NCI-H524 treated with DMSO at 0.1 percent for 48 hours (cell line): ENCODE data around the gene FPR2.
"Not testable (repeated sequence)": the region's sequence is repeated elsewhere in the genome, so short reads cannot be mapped to it uniquely, and the experiment has no call there.

Experiments
- DNase-seq: peaks from one replicate; lab custom pipeline; 2025; lab: John Stamatoyannopoulos, UW

FPR2 gene

GRCh38 chr19:51740356-51740755 is 20.6 kb upstream of the FPR2 start:
- no peak for DNase-seq

DNA sequence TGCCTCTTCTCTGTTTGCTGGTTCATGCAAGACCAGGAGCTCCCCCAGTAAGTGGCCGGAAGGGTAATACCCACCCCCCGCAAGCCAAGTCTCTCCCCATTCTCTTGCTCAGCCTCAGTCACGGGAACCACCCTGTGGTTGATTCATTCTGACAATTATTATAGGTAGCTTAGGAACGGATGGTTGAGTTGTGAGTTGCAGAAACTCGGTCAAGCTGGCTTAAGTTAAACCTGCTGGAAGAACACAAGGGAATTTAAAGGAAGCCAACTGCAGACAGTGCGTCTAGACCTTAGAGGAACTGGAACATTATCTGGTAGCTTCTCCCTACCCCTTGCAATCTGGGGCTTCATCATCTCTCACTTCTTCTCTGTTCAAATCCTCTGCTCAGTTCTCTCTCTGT is 18.2 kb upstream of the FPR2 start:
- DNase-seq: no peak

- DNase-seq: no peak
Measured at GRCh38 chr19:51743405-51743804, 17.6 kb upstream of the FPR2 start.

DNA sequence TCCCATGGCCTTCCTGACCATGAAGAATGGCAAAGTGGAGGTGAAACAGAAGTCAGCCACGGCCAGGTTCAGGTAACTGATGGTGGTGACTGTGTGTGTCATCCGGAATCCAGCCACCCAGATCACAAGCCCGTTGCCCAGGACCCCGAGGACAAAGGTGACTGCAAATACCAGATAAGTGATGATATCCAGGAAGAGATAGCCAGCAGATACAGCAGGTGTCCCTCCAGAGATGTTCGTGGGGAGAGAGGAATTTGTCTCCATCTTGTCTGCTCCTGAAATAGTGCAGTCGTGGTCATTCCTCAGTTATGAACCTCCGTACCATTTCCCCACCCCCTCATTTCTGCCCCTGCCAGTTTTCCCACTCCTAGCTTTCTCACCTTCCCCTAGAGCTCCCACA is 14.2 kb upstream of the FPR2 start:
- DNase-seq: no peak

GRCh38 chr19:51749979-51750378 is 11.0 kb upstream of the FPR2 start:
- DNase-seq: no peak

DNA sequence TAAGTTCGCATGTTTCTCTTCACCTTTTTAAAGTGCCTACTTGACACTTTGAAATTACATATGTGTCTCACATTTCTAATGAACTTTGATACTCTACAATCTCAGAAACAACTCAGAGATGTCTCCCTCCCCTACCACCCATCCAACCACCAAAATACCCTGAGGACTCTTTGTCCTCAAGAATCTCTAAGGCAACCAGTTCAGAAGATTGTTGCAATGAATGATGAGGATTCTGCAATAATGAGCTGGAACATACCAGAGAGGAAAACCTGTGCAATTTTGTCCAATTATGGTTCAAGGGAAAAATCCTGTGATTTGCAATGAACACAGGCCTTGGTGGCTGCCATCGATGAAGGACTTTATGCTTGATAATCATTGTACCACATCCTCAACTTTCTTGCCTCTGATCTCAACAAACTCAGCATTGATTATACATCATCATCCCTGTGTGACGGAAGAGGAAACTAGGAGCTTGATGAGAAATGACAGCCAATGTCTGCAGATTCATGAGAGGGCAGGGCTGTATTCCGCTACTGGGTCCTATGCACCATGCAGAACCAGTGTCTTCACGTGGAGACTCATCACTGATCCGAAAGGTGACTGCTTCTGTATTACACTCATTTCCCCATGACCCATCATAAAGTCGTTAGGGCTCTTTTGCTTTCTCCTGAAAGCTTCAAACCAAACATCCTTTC is 10.4 kb upstream of the FPR2 start:
- no peak for DNase-seq

DNA sequence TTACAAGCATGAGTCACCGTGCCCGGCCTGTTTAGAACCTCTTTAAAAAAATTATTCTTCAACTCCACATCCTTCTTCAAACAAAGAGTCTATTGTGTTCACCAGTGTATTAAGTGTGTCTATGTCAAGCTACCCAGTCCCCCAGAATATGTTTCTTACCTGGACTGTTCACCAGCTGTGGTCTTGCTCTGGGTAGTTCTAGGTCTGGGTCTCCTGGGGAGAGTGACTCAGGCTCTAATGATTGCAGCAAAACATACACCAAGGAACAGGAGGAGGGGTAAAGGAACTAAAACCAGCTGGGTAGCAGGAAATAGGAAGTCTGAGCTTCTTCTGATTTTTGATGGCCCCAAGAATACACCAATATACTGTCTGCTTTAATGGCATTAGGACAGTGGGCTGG is 9.3 kb upstream of the FPR2 start, which contains the start of gene FPR1:
Gene FPR1, minus strand, starts transcription at position 224 of the 400 bp plus-strand sequence. CDS start 4,884 bp downstream, outside the sequence.
- no peak for DNase-seq

DNA sequence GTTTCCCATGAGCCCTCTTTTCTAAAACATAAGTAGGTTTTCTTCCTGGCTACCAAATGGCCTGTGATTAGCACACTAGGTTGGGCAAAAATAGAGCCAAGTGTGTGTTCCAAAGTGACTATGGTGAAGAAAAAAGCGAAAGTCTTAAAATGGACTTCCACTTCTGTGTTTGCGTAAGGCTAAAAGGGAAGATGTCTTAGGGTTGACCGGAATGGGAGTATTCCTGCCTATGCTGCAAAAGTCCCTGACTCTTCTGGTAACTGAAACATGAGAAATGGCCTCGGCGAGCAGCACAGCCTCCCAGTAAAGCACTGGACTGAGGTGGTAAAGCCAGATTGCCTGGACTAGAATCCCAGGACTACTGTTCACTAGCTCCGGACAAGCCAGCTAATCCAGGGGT is 6.9 kb upstream of the FPR2 start:
- DNase-seq: no peak

GRCh38 chr19:51754770-51755169 is 6.2 kb upstream of the FPR2 start:
- no peak for DNase-seq

DNA sequence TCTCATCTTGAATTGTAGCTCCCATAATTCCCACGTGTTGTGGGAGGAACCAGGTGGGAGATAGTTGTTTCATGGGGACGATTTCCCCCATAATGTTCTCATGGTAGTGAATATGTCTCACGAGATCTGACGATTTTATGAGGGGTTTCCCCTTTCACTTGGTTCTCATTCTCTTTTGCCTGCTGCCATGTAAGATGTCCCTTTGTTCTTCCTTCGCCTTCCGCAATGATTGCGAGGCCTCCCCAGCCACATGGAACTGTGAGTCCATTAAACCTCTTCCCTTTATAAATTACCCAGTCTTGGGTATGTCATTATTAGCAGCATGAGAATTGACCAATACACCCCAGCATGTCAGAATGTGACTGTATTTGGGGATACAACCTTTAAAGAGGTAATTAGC is 5.4 kb upstream of the FPR2 start:
- DNase-seq: no peak

- DNase-seq: no peak
Measured at GRCh38 chr19:51761696-51762095, 716 bp downstream of the FPR2 start.

DNA sequence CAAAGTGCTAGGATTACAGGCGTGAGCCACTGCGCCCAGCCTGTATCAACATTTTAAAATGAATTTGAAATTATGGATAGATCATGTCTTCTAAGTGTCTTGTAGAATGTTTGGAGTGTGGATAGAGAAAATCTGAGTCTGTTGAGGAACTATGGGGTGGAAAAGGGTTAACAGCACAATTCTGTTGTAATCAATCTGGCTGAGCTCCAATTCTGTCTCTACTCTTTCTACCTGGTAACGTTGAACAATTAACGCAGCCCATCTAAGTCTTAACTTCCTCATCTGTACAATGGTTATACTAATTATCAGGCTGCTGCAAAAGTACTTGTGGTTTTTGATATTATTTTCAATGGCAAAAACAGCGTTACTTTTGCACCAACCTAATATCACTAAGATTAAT is 4.1 kb downstream of the FPR2 start:
- no peak for DNase-seq

GRCh38 chr19:51766461-51766860 is 5.5 kb downstream of the FPR2 start:
- DNase-seq: no peak

DNA sequence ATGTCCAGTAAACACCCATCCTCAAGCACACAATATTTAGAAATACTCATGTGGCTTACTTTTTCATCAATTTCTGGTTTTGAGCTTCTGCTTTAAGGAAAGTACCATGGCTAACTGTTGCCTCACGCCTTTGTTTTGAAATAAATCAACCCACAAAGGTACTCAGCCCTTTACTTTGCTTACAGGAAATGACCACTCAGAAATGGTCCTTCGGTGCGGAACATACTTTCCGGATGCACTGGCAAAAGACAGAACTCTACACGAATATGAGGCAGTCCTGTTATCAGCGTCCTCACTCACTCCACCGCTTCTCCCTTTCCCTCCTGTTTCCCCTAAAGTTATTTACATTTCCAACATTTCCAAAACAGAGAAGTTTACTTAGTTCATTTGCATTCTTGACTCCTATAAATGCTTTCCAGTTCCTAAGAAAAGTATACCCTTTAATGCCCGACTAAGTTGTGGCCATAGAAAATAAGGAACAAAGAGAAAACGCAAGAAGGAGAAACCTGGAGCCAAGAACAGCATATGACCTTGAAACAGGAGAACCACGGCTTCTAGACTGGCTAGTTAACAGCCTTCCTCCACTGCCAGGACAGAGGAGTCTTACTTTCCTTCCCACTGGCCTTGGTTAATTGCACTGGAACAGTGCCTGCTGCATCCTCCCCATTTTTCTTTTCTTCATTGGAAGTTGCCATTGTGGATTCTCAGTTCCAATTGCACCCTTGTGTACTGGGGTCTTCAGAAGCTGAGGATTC is 10.6 kb downstream of the FPR2 start:
- DNase-seq: no peak

DNA sequence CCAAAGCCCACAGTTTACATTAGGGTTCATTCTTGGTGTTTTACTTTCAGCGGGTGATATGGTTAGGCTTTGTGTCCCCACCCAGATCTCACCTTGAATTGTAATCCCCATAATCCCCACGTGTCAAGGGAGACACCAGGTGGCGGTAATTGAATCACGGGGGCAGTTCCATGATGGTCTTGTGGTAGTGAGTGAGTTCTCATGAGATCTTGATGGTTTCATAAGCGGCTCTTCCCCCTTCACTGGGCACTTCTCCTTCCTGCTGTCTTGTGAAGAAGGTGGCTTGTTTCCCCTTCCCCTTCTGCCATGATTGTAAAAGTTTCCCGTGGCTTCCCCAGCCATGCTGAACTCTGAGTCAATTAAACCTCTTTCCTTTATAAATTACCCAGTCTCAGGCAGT is 12.0 kb downstream of the FPR2 start:
- no peak for DNase-seq

GRCh38 chr19:51776561-51776960 is 15.6 kb downstream of the FPR2 start:
- DNase-seq: not testable (repeated sequence)

DNA sequence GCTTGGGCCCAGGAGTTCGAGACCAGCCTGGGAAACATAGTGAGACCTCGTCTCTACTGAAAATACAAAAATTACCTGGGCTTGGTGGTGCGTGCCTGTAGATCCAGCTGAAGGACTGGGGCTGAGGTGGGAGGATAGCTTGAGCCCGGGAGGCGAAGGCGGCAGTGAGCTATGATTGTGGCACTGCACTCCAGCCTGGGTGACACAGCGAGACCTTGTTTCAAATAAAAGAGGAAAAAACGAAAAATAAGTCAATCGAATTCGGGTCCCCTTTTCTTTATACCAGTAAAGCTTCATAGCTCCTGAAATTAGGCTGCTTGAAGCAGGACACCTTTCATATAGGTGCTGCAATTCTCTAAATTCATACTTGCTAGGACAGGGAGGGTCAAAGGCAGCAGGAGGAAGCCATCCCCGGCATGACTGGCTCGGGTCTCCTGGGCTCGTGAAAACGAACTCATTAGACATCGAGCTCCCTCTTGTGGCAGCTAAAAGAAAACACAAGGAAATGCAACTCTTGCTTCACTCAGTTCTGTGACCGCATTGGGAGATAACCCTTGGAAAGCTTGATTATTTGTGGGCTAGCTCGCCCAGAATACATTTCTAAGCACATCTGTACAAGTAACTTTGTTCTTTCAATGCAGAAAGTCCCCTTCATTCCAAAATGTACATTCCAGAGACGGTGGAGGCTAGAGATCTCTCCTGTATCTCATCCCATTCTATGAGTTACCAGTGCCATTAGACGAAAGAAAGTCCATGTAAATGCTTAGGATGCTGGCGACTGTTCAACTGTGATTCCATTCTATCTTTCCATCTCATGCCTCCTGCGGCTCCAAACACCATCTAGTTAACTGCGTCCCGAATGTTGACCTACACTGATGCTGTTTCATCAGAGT is 16.8 kb downstream of the FPR2 start:
- no peak for DNase-seq

DNA sequence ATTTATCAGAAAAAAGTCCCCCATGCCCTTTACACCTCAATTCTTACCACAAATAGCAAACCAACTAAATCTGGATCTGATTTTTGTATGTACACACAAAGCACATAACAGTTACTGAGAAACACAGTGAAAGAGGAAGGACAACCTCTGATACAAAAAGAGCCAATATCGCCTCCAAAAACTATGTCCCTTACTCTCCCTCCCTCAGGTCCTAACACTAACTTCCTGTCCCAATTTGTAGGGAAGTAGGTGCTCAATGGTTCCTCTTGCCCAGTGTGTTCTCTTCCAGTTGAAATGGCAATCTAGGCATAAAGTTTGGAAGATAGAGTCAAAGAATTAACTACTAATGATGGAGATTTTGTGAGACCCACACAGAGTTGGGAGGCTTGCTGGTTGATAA is 18.2 kb downstream of the FPR2 start:
- DNase-seq: no peak

GRCh38 chr19:51779703-51780102 is 18.7 kb downstream of the FPR2 start:
- no peak for DNase-seq

DNA sequence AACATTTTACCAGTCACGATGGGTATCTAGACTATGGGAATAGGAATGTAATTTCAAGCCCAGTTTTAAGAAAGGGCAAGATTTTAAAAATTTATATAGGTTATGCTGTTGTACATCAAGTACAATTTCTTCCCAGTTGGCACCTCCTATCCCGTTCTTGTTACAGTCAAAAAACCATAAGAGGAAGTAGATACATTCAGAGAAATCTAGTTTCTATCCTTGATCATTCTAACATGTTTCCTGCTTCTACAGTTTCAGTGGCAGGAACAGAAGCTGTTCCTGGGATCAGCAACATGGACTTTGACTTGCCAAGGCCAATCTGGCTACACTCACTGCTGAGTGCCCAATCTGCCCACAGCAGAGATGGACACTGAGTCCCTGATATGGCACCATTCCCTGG is 19.3 kb downstream of the FPR2 start:
- no peak for DNase-seq

GRCh38 chr19:51781999-51782398 is 21.0 kb downstream of the FPR2 start:
- no peak for DNase-seq

DNA sequence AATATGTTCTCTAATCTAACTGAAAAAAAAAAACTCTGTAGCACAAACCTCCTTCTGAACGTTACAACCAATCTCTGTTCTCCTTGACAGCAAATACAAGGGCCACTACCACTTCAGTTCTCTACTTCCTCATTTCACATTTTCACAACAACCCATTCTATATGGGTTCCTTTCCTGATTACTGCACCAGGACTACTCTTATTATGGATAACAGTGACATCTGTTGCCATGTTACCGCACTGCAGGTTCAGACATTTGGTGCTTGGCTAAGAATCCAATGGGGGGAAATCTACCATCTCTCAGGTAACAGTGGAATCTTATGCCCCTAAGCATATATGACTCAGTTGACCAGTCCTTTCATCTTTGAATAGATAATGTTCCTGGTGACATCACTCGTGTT is 22.4 kb downstream of the FPR2 start:
- no peak for DNase-seq
